DOHH2 (cell line): ENCODE data around the gene GABPA.

Experiments
- H3F3A ChIP-seq: fragments of 200-600 bp; sonication (generic), shearing (Covaris generic); 2 replicates; pipeline ENCODE4 v1.6.0; 2016; ENCODE audit warnings: antibody characterized with exemption, mild to moderate bottlenecking; ENCODE audit not compliant: control insufficient read depth, insufficient read depth
- H3K27ac ChIP-seq: fragments of 200-600 bp; sonication (generic); 2 replicates; pipeline ENCODE4 v1.5.1; 2014; ENCODE audit warnings: low read depth, mild to moderate bottlenecking, low read length, moderate library complexity
- H3K27me3 ChIP-seq: fragments of 200-600 bp; sonication (generic); 2 replicates; pipeline ENCODE4 v1.6.1; 2014; ENCODE audit warnings: mild to moderate bottlenecking, low read length, mixed read lengths; ENCODE audit not compliant: control insufficient read depth
- H3K36me3 ChIP-seq: fragments of 200-600 bp; sonication (generic); 2 replicates; pipeline ENCODE4 v1.6.1; 2014; ENCODE audit warnings: mild to moderate bottlenecking, low read length, moderate library complexity, mixed read lengths; ENCODE audit not compliant: control insufficient read depth
- H3K4me1 ChIP-seq: fragments of 200-600 bp; sonication (generic); 2 replicates; pipeline ENCODE4 v1.6.1; 2014; ENCODE audit warnings: mild to moderate bottlenecking, low read length, mixed read lengths; ENCODE audit not compliant: control insufficient read depth
- H3K4me2 ChIP-seq: fragments of 200-600 bp; sonication (generic); 2 replicates; pipeline ENCODE4 v1.6.0; 2014; ENCODE audit warnings: mild to moderate bottlenecking, low read length, moderate library complexity
- H3K4me3 ChIP-seq: fragments of 200-600 bp; sonication (generic); 2 replicates; pipeline ENCODE4 v1.5.1; 2014; ENCODE audit warnings: mild to moderate bottlenecking, low read length, mixed read lengths
- H3K79me2 ChIP-seq: fragments of 200-600 bp; sonication (generic); 2 replicates; pipeline ENCODE4 v1.6.1; 2014; ENCODE audit warnings: mild to moderate bottlenecking, low read length, mixed read lengths; ENCODE audit not compliant: control insufficient read depth
- H3K9me2 ChIP-seq: fragments of 200-600 bp; sonication (generic); replicated peaks from 2 replicates; pipeline ENCODE4 v1.6.1; 2014; ENCODE audit warnings: mild to moderate bottlenecking, low read length, mixed read lengths; ENCODE audit not compliant: control insufficient read depth
- H3K9me3 ChIP-seq: fragments of 200-600 bp; sonication (generic); 2 replicates; pipeline ENCODE4 v1.6.1; 2014; ENCODE audit warnings: antibody characterized with exemption, low read length, mixed read lengths; ENCODE audit not compliant: control insufficient read depth, insufficient read depth
- H4K20me1 ChIP-seq: fragments of 200-600 bp; sonication (generic); 2 replicates; pipeline ENCODE4 v1.6.0; 2014; ENCODE audit warnings: low read depth, mild to moderate bottlenecking, antibody characterized with exemption, low read length, moderate library complexity; ENCODE audit not compliant: control insufficient read depth, insufficient read depth
- CTCF ChIP-seq: fragments of 200-600 bp; sonication (generic); IDR thresholded peaks from one replicate; pipeline ENCODE4 v1.5.1; 2014; ENCODE audit warnings: antibody characterized with exemption, mild to moderate bottlenecking, low read depth, low read length; ENCODE audit not compliant: poor library complexity, severe bottlenecking
- EZH2phosphoT487 ChIP-seq: fragments of 200-600 bp; sonication (generic); IDR thresholded peaks from 2 replicates; pipeline ENCODE4 v1.6.1; 2017; ENCODE audit warnings: borderline replicate concordance, mild to moderate bottlenecking, antibody characterized with exemption, low read length, moderate library complexity, mixed read lengths

GABPA gene

GRCh38 chr21:25722631-25723030 is 12.1 kb upstream of the GABPA start:
- Histone ChIP-seq H3K4me1 (peaks cover 3% of the 10 kb centered on the region; the same call in 1 of the 2 replicates), H3K27ac (no peak overlapping the region), H3K79me2 (peaks cover 18% of the 10 kb centered on the region), H4K20me1 (no peaks in the 10 kb centered on the region), H3K4me3 (no peak overlapping the region), H3K9me2 (no peaks in the 10 kb centered on the region), H3K27me3 (no peaks in the 10 kb centered on the region), H3F3A (0 out of 2 replicates have a peak, but pooled peaks cover 5% of the 10 kb centered on the region), H3K36me3 (peaks cover 64% of the 10 kb centered on the region), H3K4me2 (no peak overlapping the region), H3K9me3 (no peaks in the 10 kb centered on the region)
- TF ChIP-seq CTCF (no peak), EZH2phosphoT487 (no peak)

DNA sequence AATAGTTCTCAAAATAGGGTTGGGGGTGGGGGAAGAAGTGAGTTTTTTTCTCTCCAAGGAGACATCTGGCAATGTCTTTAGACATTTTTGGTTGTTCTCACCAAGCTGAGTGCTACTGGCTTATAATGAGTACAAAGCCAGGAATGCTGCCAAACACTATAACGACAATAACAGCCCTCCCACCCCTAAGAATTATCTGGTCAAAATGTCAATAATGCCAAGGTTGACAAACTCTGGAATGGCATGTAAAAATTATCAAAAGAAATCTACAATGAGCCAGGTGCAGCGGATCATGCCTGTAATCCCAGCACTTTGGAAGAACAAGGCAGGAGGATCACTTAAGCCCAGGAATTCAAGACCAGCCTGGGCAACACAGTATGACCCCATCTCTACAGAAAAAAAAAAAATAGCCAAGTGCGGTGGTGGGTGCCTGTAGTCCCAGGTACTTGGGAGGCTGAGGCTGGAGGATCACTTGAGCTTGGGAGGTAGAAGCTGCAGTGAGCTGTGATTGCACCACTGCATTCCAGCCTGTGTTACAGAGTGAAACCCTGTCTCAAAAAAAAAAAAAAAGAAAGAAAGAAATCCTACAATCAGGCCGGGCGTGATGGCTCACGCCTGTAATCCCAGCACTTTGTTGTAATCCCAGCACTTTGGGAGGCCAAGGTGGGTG is 2.5 kb upstream of the GABPA start:
- TF ChIP-seq CTCF: no peak
- no peak for TF ChIP-seq EZH2phosphoT487
- H3K79me2 ChIP-seq: peaks cover 93% of the 10 kb centered on the region
- H3K27me3 ChIP-seq: no peaks in the 10 kb centered on the region
- H3K4me3 ChIP-seq: no peak overlapping the region
- no peak overlapping the region for H3K4me2 ChIP-seq
- peaks cover 6% of the 10 kb centered on the region; the same call in 1 of the 2 replicates for H3F3A ChIP-seq
- H3K27ac ChIP-seq: no peak overlapping the region
- 0 out of 2 replicates have a peak, but pooled peaks cover 7% of the 10 kb centered on the region for H4K20me1 ChIP-seq
- no peaks in the 10 kb centered on the region for H3K9me3 ChIP-seq
- peaks cover 73% of the 10 kb centered on the region for H3K36me3 ChIP-seq
- no peaks in the 10 kb centered on the region for H3K9me2 ChIP-seq
- peaks cover 27% of the 10 kb centered on the region for H3K4me1 ChIP-seq

- Histone ChIP-seq H3K27me3 (no peaks in the 10 kb centered on the region), H3K9me3 (no peaks in the 10 kb centered on the region), H3K4me2 (peak overlapping the region; percentile 84), H3K4me3 (peak overlapping the region; percentile 98), H3K79me2 (peaks cover 93% of the 10 kb centered on the region), H3K9me2 (no peaks in the 10 kb centered on the region), H3K27ac (peak overlapping the region; percentile 95), H3F3A (peaks cover 6% of the 10 kb centered on the region; the same call in 1 of the 2 replicates), H4K20me1 (0 out of 2 replicates have a peak, but pooled peaks cover 7% of the 10 kb centered on the region), H3K4me1 (peaks cover 46% of the 10 kb centered on the region), H3K36me3 (peaks cover 55% of the 10 kb centered on the region)
- TF ChIP-seq EZH2phosphoT487 (no peak), CTCF (no peak)
Measured at GRCh38 chr21:25733859-25734653, 716 bp upstream of the GABPA start.
